HPDE6-E6E7 (cell line): ENCODE results near the gene LIPC.
A peak's percentile ranks its signal among the peaks of the same experiment; 100 is the strongest.

Source experiments
- DNase-seq: peaks from one replicate; pipeline ENCODE4 v3.0.0; 2011; ENCODE audit warnings: missing footprints; ENCODE audit errors: extremely low spot score

The LIPC gene

GRCh38 chr15:58517682-58518525 is 86.1 kb downstream of the LIPC start:
- no peak for DNase-seq

- DNase-seq = no peak
Observed at GRCh38 chr15:58518626-58519025, 86.8 kb downstream of the LIPC start.

GRCh38 chr15:58519516-58519915 is 87.7 kb downstream of the LIPC start:
- DNase-seq = no peak

- DNase-seq = no peak
Observed at GRCh38 chr15:58520464-58520863, 88.7 kb downstream of the LIPC start.

GRCh38 chr15:58520936-58521292 is 89.1 kb downstream of the LIPC start:
- no peak for DNase-seq

- DNase-seq = peak; percentile 98
Observed at GRCh38 chr15:58521293-58521991, 89.7 kb downstream of the LIPC start.

- no peak for DNase-seq
Observed at GRCh38 chr15:58522391-58522790, 90.6 kb downstream of the LIPC start.

GRCh38 chr15:58522865-58523264 is 91.1 kb downstream of the LIPC start:
- DNase-seq = no peak

- DNase-seq = no peak
Observed at GRCh38 chr15:58523634-58524033, 91.8 kb downstream of the LIPC start.

- no peak for DNase-seq
Observed at GRCh38 chr15:58524247-58524646, 92.5 kb downstream of the LIPC start.

- no peak for DNase-seq
Observed at GRCh38 chr15:58525991-58526421, 94.2 kb downstream of the LIPC start.

- DNase-seq = no peak
Observed at GRCh38 chr15:58526647-58527192, 94.9 kb downstream of the LIPC start.

GRCh38 chr15:58527573-58528187 is 95.9 kb downstream of the LIPC start:
- no peak for DNase-seq

- DNase-seq = no peak
Observed at GRCh38 chr15:58528188-58528870, 96.5 kb downstream of the LIPC start.

- no peak for DNase-seq
Observed at GRCh38 chr15:58529041-58529440, 97.2 kb downstream of the LIPC start.

GRCh38 chr15:58530056-58530590 is 98.3 kb downstream of the LIPC start:
- no peak for DNase-seq

GRCh38 chr15:58532126-58532525 is 100.3 kb downstream of the LIPC start:
- DNase-seq = no peak

GRCh38 chr15:58534556-58534955 is 102.8 kb downstream of the LIPC start:
- no peak for DNase-seq

GRCh38 chr15:58535337-58535736 is 103.5 kb downstream of the LIPC start:
- DNase-seq = no peak

GRCh38 chr15:58535894-58536293 is 104.1 kb downstream of the LIPC start:
- no peak for DNase-seq

- DNase-seq = no peak
Observed at GRCh38 chr15:58536414-58536813, 104.6 kb downstream of the LIPC start.

- DNase-seq = no peak
Observed at GRCh38 chr15:58537033-58537432, 105.2 kb downstream of the LIPC start.
